ENCODE data around the gene C12orf50. TPM values are rescaled to one million over a fixed set of nuclear protein-coding genes. Genes with fewer than 3 reads are reported as not detected.

C12orf50 gene
- polyA plus RNA-seq, 1 experiment = not detected

- CTCF ChIA-PET = interaction anchor here (2.1 kb wide), 1 partner anchor 9 kb away, joined by 6 read pairs; no protein-coding TSS in a partner anchor
- POLR2A ChIA-PET = no interaction called here
- no peak for DNase-seq (ENCODE audit: low read depth)
- Histone ChIP-seq H3K4me3 (ENCODE audit: low read depth, low read length) (no peak overlapping the region), H3K27me3 (ENCODE audit: control insufficient read depth, insufficient read depth, low read length) (no peaks in the 10 kb centered on the region), H3K36me3 (ENCODE audit: control insufficient read depth, insufficient read depth, low read length) (no peaks in the 10 kb centered on the region)
- no peak for TF ChIP-seq CTCF (IDR thresholded peaks at IDR 0.05; ENCODE audit: insufficient read depth, low read depth, low read length)
Measured at GRCh38 chr12:87952850-87953249, 76.4 kb downstream of the C12orf50 start.

- DNase-seq (ENCODE audit: low read depth) = no peak
- ChIA-PET POLR2A (no interaction called here), CTCF (interaction anchor here (2.1 kb wide), 1 partner anchor 8 kb away, joined by 6 read pairs; no protein-coding TSS in a partner anchor)
- Histone ChIP-seq H3K4me3 (ENCODE audit: low read depth, low read length) (no peak overlapping the region), H3K36me3 (ENCODE audit: control insufficient read depth, insufficient read depth, low read length) (no peaks in the 10 kb centered on the region), H3K27me3 (ENCODE audit: control insufficient read depth, insufficient read depth, low read length) (no peaks in the 10 kb centered on the region)
- TF ChIP-seq CTCF (IDR thresholded peaks at IDR 0.05; ENCODE audit: insufficient read depth, low read depth, low read length) = no peak
Measured at GRCh38 chr12:87952223-87952622, 77.0 kb downstream of the C12orf50 start.

GRCh38 chr12:87943762-87944161 lies 85.4 kb downstream of the C12orf50 start:
- no peak for TF ChIP-seq CTCF (IDR thresholded peaks at IDR 0.05; ENCODE audit: insufficient read depth, low read depth, low read length)
- no peak for DNase-seq (ENCODE audit: low read depth)
- Histone ChIP-seq H3K4me3 (ENCODE audit: low read depth, low read length) (no peak overlapping the region), H3K36me3 (ENCODE audit: control insufficient read depth, insufficient read depth, low read length) (no peaks in the 10 kb centered on the region), H3K27me3 (ENCODE audit: control insufficient read depth, insufficient read depth, low read length) (no peaks in the 10 kb centered on the region)
- ChIA-PET CTCF (interaction anchor here (1.5 kb wide), 1 partner anchor 9 kb away, joined by 6 read pairs; no protein-coding TSS in a partner anchor), POLR2A (no interaction called here)

- ChIA-PET CTCF (no interaction called here), POLR2A (no interaction called here)
- DNase-seq (ENCODE audit: low read depth) = no peak
- TF ChIP-seq CTCF (IDR thresholded peaks at IDR 0.05; ENCODE audit: insufficient read depth, low read depth, low read length) = no peak
- no peaks in the 10 kb centered on the region for H3K27me3 ChIP-seq (ENCODE audit: control insufficient read depth, insufficient read depth, low read length)
- H3K4me3 ChIP-seq (ENCODE audit: low read depth, low read length) = no peak overlapping the region
- H3K36me3 ChIP-seq (ENCODE audit: control insufficient read depth, insufficient read depth, low read length) = no peaks in the 10 kb centered on the region
Measured at GRCh38 chr12:87943023-87943422, 86.2 kb downstream of the C12orf50 start.

- TF ChIP-seq CTCF (IDR thresholded peaks at IDR 0.05; ENCODE audit: insufficient read depth, low read depth, low read length) = no peak
- Histone ChIP-seq H3K4me3 (ENCODE audit: low read depth, low read length) (no peak overlapping the region), H3K36me3 (ENCODE audit: control insufficient read depth, insufficient read depth, low read length) (no peaks in the 10 kb centered on the region), H3K27me3 (ENCODE audit: control insufficient read depth, insufficient read depth, low read length) (no peaks in the 10 kb centered on the region)
- DNase-seq (ENCODE audit: low read depth) = no peak
- CTCF ChIA-PET = no interaction called here
- POLR2A ChIA-PET = no interaction called here
Measured at GRCh38 chr12:87939182-87939581, 90.0 kb downstream of the C12orf50 start.
